22Rv1 (cell line): ENCODE results near the gene RELB.

Source experiments
- H3K27ac ChIP-seq: fragments of 450-650 bp; 2 replicates; pipeline ENCODE4 v1.5.1; 2017
- ZFX ChIP-seq: fragments of 450-650 bp; IDR thresholded peaks from 2 replicates; pipeline ENCODE4 v1.6.1; 2017; ENCODE audit warnings: antibody characterized with exemption, borderline replicate concordance
- TF ChIP-seq, protein P1 (sequence below): fragments of 450-650 bp; IDR thresholded peaks from 2 replicates; pipeline ENCODE4 v1.5.1; 2017; ENCODE audit warnings: mild to moderate bottlenecking

The RELB gene

DNA sequence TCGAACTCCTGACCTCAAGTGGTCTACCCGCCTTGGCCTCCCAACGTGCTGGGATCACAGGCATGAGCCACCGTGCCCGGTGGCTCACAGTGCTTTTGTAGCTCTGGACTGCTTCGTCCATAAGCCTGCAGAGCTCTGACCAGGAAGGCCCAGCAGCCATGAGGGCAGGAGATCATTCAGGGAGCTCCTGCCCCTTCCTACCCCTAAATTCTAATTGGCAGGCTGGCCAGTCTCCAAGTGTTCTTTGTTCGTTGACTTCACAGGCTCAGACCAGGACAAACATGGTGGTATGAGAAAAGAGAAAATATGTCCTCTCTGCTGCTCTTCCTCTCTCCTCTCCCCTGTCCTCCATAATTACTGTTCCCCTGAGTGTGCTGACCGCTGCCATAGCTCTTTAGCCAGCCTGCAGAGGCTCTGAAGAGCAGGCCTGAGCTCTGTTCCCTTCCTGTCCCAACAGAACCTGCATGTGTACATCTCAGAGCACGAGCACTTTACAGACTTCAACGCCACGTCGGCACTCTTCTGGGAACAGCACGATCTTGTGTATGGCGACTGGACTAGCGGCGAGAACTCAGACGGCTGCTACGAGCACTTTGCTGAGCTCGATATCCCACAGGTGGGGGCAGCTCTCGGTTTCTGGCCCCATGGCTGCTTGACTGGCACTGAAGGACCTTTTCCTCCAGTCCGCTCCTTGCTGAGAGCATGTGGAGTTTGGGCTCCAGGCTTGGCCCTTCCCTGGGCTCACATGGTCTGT is 27.1 kb upstream of the RELB start:
- H3K27ac ChIP-seq: no peak overlapping the region
- TF ChIP-seq ZFX: no peak
- TF ChIP-seq, protein P1, sequence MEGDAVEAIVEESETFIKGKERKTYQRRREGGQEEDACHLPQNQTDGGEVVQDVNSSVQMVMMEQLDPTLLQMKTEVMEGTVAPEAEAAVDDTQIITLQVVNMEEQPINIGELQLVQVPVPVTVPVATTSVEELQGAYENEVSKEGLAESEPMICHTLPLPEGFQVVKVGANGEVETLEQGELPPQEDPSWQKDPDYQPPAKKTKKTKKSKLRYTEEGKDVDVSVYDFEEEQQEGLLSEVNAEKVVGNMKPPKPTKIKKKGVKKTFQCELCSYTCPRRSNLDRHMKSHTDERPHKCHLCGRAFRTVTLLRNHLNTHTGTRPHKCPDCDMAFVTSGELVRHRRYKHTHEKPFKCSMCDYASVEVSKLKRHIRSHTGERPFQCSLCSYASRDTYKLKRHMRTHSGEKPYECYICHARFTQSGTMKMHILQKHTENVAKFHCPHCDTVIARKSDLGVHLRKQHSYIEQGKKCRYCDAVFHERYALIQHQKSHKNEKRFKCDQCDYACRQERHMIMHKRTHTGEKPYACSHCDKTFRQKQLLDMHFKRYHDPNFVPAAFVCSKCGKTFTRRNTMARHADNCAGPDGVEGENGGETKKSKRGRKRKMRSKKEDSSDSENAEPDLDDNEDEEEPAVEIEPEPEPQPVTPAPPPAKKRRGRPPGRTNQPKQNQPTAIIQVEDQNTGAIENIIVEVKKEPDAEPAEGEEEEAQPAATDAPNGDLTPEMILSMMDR: no peak

DNA sequence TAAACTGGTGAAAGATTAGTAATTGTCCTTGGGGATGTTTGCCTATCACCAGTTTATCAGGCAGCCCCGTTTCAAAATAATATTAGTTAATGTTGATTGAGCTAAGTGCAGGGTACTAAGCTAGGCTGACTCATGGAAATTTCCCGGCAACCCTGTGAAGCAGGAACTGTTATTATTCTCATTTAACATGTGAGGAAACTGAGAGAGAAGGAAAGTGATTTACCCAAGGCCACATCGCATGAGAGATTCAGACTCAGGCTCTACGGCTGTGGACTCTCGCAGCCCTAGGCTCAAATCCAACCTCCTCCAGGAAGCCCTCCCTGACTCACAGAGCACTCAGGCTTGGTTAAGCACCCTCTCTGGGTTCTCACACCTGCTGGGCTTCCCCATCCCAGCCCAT is 26.4 kb upstream of the RELB start:
- no peak overlapping the region for H3K27ac ChIP-seq
- no peak for TF ChIP-seq ZFX

DNA sequence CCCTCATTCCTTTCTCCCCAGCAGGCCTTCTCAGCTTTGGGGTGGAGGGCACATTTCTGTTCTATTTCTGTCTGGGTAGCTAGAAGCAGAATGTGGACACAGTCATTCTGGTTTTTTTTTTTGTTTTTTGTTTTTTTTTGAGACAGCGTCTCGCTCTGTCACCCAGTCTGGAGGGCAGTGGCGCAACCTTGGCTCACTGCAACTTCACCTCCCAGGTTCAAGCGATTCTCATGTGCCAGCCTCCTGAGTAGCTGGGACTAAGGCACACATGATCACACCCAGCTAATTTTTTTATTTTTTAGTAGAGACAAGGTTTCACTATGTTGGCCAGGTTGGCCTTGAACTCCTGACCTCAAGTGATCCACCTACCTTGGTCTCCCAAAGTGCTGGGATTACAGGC is 25.8 kb upstream of the RELB start:
- TF ChIP-seq ZFX: no peak
- TF ChIP-seq, protein P1: no peak
- no peak overlapping the region for H3K27ac ChIP-seq

DNA sequence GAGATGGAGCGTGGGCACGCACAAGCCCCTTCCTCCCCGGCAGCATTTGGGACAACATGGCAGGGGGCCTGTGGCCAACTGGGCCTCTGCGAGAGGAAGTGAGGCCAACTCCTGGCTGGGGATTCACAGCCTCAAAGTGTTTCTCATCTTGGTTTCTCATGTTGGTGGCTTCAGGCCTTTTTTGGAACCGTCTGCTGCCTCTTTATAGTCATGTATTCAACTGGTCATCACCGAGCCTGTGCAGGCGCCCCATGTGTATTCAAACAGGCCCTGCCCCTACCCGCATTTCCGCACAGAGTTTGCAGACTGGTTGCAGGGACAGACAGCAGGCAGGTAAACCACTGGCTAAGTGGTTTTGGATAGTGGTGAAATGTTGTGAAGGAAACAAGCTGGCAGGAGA is 17.3 kb upstream of the RELB start:
- no peak for TF ChIP-seq ZFX
- TF ChIP-seq, protein P1: no peak
- H3K27ac ChIP-seq: no peak overlapping the region

DNA sequence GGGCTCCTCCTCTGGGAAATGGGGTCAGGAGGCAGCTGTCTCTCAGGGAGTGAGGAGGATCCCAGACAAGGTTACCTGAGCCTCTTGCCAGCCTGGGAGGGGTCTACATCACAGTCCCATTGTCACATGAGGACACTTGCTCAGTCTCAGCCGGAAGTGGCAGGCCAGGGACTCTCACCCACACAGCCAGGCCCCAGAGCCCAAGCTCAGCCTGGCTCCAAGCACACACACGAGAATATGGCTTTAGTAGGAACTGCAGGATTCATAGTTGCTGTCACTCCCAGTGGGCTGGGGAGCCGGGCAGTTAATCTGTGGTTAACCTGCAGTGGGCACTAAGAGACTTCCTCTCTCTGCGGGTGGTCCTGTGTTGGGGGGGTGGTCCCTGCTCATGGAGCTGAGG is 15.8 kb upstream of the RELB start:
- H3K27ac ChIP-seq: no peak overlapping the region
- TF ChIP-seq, protein P1: no peak
- no peak for TF ChIP-seq ZFX

DNA sequence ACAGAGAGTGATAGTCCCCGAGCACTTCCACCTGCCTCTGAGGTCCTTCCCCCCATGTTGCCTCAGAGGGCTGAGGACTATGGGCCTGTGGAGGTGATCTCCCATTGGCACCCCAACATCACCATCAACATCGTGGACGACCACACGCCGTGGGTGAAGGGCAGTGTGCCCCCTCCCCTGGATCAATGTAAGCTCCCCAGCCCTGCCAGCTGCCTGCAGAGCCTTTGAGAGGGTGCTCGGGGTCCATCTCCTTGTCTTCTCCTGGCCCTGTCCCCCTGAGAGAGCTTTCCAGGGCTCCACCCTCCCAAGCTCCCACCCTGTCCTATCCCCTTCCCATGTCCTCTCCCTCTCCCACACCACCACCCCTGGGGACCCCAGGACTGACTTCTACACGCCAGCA is 14.9 kb upstream of the RELB start:
- no peak overlapping the region for H3K27ac ChIP-seq
- TF ChIP-seq ZFX: no peak
- TF ChIP-seq, protein P1: no peak

DNA sequence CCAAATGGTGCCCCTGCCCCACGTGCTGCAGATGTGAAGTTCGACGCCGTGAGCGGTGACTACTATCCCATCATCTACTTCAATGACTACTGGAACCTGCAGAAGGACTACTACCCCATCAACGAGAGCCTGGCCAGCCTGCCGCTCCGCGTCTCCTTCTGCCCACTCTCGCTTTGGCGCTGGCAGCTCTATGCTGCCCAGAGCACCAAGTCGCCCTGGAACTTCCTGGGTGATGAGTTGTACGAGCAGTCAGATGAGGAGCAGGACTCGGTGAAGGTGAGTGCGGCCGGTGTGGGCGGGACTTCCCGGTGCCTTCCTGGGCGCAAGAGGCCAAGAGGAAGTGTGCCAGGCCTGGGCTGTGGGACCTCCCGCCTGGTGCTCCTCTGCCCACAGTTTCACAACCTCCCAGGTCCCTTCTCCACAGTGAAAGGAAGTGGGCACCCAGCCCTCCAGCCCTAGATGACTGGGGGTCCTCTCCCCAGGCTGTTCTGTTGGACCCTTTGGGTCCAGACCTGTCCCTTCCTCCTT is 14.1 kb upstream of the RELB start:
- TF ChIP-seq, protein P1: no peak
- TF ChIP-seq ZFX: no peak
- no peak overlapping the region for H3K27ac ChIP-seq
